HEK293 (cell line): ENCODE data around the gene HIC1.

Experiments used
- EGR2 ChIP-seq: fragments of 450-650 bp; formaldehyde crosslinking; IDR thresholded peaks from 2 replicates; pipeline ENCODE4 v1.5.1; 2016; ENCODE audit warnings: low read depth, missing biosample characterization, missing genetic modification characterization
- GLI4 ChIP-seq: fragments of 450-650 bp; formaldehyde crosslinking; IDR thresholded peaks from 2 replicates; pipeline ENCODE4 v1.5.1; 2016; ENCODE audit warnings: missing biosample characterization, missing genetic modification characterization
- KLF1 ChIP-seq: fragments of 450-650 bp; formaldehyde crosslinking; IDR thresholded peaks from 2 replicates; pipeline ENCODE4 v1.5.1; 2016; ENCODE audit warnings: missing biosample characterization, missing genetic modification characterization
- KLF10 ChIP-seq: fragments of 450-650 bp; IDR thresholded peaks from 2 replicates; pipeline ENCODE4 v1.5.1; 2018; ENCODE audit warnings: missing biosample characterization, mild to moderate bottlenecking, missing genetic modification characterization
- OVOL3 ChIP-seq: fragments of 450-650 bp; formaldehyde crosslinking; IDR thresholded peaks from 2 replicates; pipeline ENCODE4 v1.5.1; 2016; ENCODE audit warnings: missing biosample characterization, missing genetic modification characterization
- SALL2 ChIP-seq: fragments of 450-650 bp; formaldehyde crosslinking; IDR thresholded peaks from 2 replicates; pipeline ENCODE4 v1.5.0; 2017; ENCODE audit warnings: missing biosample characterization, mild to moderate bottlenecking, missing genetic modification characterization, borderline replicate concordance
- SP2 ChIP-seq: fragments of 450-650 bp; formaldehyde crosslinking; IDR thresholded peaks from 2 replicates; pipeline ENCODE4 v1.5.1; 2016; ENCODE audit warnings: missing biosample characterization, missing genetic modification characterization
- YY2 ChIP-seq: fragments of 450-650 bp; formaldehyde crosslinking; IDR thresholded peaks from 2 replicates; pipeline ENCODE4 v1.5.1; 2016; ENCODE audit warnings: missing biosample characterization, missing genetic modification characterization
- ZBTB17 ChIP-seq: fragments of 450-650 bp; formaldehyde crosslinking; IDR thresholded peaks from 2 replicates; pipeline ENCODE4 v1.5.1; 2016; ENCODE audit warnings: missing biosample characterization, missing genetic modification characterization
- ZFP41 ChIP-seq: fragments of 450-650 bp; formaldehyde crosslinking; IDR thresholded peaks from 2 replicates; pipeline ENCODE4 v1.5.1; 2016; ENCODE audit warnings: missing biosample characterization, missing genetic modification characterization, borderline replicate concordance
- ZIC2 ChIP-seq: fragments of 450-650 bp; formaldehyde crosslinking; IDR thresholded peaks from 2 replicates; pipeline ENCODE4 v1.5.1; 2016; ENCODE audit warnings: missing biosample characterization, missing genetic modification characterization
- ZNF121 ChIP-seq: fragments of 450-650 bp; formaldehyde crosslinking; IDR thresholded peaks from 2 replicates; pipeline ENCODE4 v1.5.1; 2016; ENCODE audit warnings: missing biosample characterization, missing genetic modification characterization
- ZNF138 ChIP-seq: fragments of 450-650 bp; formaldehyde crosslinking; IDR thresholded peaks from 2 replicates; pipeline ENCODE4 v1.5.1; 2016; ENCODE audit warnings: missing biosample characterization, missing genetic modification characterization, borderline replicate concordance
- ZNF157 ChIP-seq: fragments of 450-650 bp; formaldehyde crosslinking; IDR thresholded peaks from 2 replicates; pipeline ENCODE4 v1.5.1; 2016; ENCODE audit warnings: missing biosample characterization, missing genetic modification characterization
- ZNF292 ChIP-seq: fragments of 450-650 bp; formaldehyde crosslinking; IDR thresholded peaks from 2 replicates; pipeline ENCODE4 v1.5.1; 2016; ENCODE audit warnings: low read depth, missing biosample characterization, missing genetic modification characterization, borderline replicate concordance
- ZNF302 ChIP-seq: fragments of 450-650 bp; formaldehyde crosslinking; IDR thresholded peaks from 2 replicates; pipeline ENCODE4 v1.5.1; 2016; ENCODE audit warnings: missing biosample characterization, missing genetic modification characterization, low read depth
- ZNF311 ChIP-seq: fragments of 450-650 bp; formaldehyde crosslinking; IDR thresholded peaks from 2 replicates; pipeline ENCODE4 v1.5.1; 2017; ENCODE audit warnings: missing biosample characterization, missing genetic modification characterization, borderline replicate concordance
- ZNF391 ChIP-seq: fragments of 450-650 bp; formaldehyde crosslinking; IDR thresholded peaks from 2 replicates; pipeline ENCODE4 v1.5.1; 2016; ENCODE audit warnings: low read depth, missing biosample characterization, missing genetic modification characterization, borderline replicate concordance
- ZNF514 ChIP-seq: fragments of 450-650 bp; formaldehyde crosslinking; IDR thresholded peaks from 2 replicates; pipeline ENCODE4 v1.5.1; 2016; ENCODE audit warnings: missing biosample characterization, missing genetic modification characterization
- ZNF521 ChIP-seq: fragments of 450-650 bp; formaldehyde crosslinking; IDR thresholded peaks from 2 replicates; pipeline ENCODE4 v1.5.1; 2017; ENCODE audit warnings: missing biosample characterization, mild to moderate bottlenecking, missing genetic modification characterization
- ZNF621 ChIP-seq: fragments of 450-650 bp; formaldehyde crosslinking; IDR thresholded peaks from 2 replicates; pipeline ENCODE4 v1.5.1; 2017; ENCODE audit warnings: missing biosample characterization, missing genetic modification characterization
- ZNF76 ChIP-seq: fragments of 450-650 bp; formaldehyde crosslinking; IDR thresholded peaks from 2 replicates; pipeline ENCODE4; 2016; ENCODE audit warnings: low read depth, missing biosample characterization, missing genetic modification characterization, borderline replicate concordance
- ZXDB ChIP-seq: fragments of 450-650 bp; formaldehyde crosslinking; IDR thresholded peaks from 2 replicates; pipeline ENCODE4 v1.5.1; 2016; ENCODE audit warnings: missing biosample characterization, missing genetic modification characterization
- TF ChIP-seq, protein P1 (sequence below): fragments of 450-650 bp; formaldehyde crosslinking; IDR thresholded peaks from 2 replicates; pipeline ENCODE4 v1.5.1; 2016; ENCODE audit warnings: missing biosample characterization, missing genetic modification characterization, borderline replicate concordance
- TF ChIP-seq, protein P2 (sequence below): fragments of 450-650 bp; formaldehyde crosslinking; IDR thresholded peaks from 2 replicates; pipeline ENCODE4 v1.5.1; 2016; ENCODE audit warnings: missing biosample characterization, missing genetic modification characterization
- TF ChIP-seq, protein P3 (sequence below): fragments of 450-650 bp; formaldehyde crosslinking; IDR thresholded peaks from 2 replicates; pipeline ENCODE4 v1.5.1; 2016; ENCODE audit warnings: missing biosample characterization, missing genetic modification characterization
- TF ChIP-seq, protein P4 (sequence below): fragments of 450-650 bp; formaldehyde crosslinking; IDR thresholded peaks from 2 replicates; pipeline ENCODE4 v1.5.1; 2016; ENCODE audit warnings: missing biosample characterization, missing genetic modification characterization
- TF ChIP-seq, protein P5 (sequence below): fragments of 450-650 bp; formaldehyde crosslinking; IDR thresholded peaks from 2 replicates; pipeline ENCODE4 v1.5.1; 2016; ENCODE audit warnings: missing biosample characterization, missing genetic modification characterization

Gene HIC1

DNA sequence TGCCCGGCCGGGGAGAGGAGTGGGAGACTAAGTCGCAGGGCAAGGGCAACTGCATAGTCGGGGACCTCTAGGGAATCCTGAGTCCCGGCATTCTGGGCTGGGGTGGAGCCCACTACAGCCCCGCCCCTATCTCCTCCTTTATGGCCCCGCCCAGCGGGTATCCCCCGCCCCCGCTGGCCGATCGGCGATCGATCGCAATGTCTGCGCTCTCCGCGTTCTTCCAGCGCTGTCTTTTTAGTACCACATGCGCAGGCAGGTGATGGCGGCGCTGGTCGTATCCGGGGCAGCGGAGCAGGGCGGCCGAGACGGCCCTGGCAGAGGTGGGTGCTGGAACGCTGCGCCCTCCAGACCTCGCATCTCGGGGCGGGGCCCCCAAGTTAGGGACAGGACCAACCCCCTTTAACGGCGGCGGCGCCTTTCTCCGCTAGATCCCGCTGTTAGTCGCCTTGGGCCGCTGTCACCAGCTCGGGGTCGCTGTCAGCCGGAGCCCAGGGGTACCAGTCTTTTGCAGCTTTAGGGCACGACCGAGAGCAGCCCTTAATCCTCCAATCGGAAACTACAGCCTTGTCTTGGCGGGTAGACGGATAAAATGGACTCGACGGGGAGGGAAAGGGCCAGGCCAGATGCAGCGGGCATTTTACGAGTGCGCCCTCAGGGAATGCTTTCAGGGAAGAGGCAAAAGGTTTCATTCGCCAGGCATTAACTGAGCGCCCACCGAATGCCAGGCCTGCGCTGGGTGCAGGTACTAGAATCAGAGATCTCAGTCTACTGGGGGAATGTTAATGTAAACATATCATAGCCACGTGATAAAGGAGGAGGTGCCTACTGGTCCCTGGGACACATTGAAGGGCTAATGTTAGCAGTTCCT lies 24.8 kb upstream of the HIC1 start, which contains the start of gene DPH1 (continued):
- TF ChIP-seq, protein P1, sequence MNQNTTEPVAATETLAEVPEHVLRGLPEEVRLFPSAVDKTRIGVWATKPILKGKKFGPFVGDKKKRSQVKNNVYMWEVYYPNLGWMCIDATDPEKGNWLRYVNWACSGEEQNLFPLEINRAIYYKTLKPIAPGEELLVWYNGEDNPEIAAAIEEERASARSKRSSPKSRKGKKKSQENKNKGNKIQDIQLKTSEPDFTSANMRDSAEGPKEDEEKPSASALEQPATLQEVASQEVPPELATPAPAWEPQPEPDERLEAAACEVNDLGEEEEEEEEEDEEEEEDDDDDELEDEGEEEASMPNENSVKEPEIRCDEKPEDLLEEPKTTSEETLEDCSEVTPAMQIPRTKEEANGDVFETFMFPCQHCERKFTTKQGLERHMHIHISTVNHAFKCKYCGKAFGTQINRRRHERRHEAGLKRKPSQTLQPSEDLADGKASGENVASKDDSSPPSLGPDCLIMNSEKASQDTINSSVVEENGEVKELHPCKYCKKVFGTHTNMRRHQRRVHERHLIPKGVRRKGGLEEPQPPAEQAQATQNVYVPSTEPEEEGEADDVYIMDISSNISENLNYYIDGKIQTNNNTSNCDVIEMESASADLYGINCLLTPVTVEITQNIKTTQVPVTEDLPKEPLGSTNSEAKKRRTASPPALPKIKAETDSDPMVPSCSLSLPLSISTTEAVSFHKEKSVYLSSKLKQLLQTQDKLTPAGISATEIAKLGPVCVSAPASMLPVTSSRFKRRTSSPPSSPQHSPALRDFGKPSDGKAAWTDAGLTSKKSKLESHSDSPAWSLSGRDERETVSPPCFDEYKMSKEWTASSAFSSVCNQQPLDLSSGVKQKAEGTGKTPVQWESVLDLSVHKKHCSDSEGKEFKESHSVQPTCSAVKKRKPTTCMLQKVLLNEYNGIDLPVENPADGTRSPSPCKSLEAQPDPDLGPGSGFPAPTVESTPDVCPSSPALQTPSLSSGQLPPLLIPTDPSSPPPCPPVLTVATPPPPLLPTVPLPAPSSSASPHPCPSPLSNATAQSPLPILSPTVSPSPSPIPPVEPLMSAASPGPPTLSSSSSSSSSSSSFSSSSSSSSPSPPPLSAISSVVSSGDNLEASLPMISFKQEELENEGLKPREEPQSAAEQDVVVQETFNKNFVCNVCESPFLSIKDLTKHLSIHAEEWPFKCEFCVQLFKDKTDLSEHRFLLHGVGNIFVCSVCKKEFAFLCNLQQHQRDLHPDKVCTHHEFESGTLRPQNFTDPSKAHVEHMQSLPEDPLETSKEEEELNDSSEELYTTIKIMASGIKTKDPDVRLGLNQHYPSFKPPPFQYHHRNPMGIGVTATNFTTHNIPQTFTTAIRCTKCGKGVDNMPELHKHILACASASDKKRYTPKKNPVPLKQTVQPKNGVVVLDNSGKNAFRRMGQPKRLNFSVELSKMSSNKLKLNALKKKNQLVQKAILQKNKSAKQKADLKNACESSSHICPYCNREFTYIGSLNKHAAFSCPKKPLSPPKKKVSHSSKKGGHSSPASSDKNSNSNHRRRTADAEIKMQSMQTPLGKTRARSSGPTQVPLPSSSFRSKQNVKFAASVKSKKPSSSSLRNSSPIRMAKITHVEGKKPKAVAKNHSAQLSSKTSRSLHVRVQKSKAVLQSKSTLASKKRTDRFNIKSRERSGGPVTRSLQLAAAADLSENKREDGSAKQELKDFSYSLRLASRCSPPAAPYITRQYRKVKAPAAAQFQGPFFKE: no peak
- TF ChIP-seq KLF1 (tag by site-specific recombination) (peak; percentile 84), KLF10 (peak; percentile 48; the same call in 1 of the 2 replicates), ZNF121 (tag by site-specific recombination) (no peak), ZNF391 (tag by site-specific recombination) (0 out of 2 replicates have a peak, but pooled peaks have one; percentile 61), ZNF621 (tag by site-specific recombination) (no peak), ZFP41 (no peak), SALL2 (no peak), YY2 (tag by site-specific recombination) (peak; percentile 97), ZNF311 (tag by site-specific recombination) (no peak), ZNF302 (no peak), EGR2 (tag by site-specific recombination) (peak; percentile 80), SP2 (tag by site-specific recombination) (peak; percentile 79), ZXDB (tag by site-specific recombination) (peak; percentile 77), ZNF292 (tag by site-specific recombination) (no peak), ZIC2 (tag by site-specific recombination) (peak; percentile 66), ZNF514 (tag by site-specific recombination) (no peak), ZBTB17 (tag by site-specific recombination) (peak; percentile 100), ZNF138 (tag by site-specific recombination) (no peak), GLI4 (0 out of 2 replicates have a peak, but pooled peaks have one; percentile 49), ZNF76 (peak; percentile 72; the same call in 1 of the 2 replicates), ZNF157 (no peak), OVOL3 (tag by site-specific recombination) (no peak), ZNF521 (tag by site-specific recombination) (no peak)
- TF ChIP-seq, protein P2, sequence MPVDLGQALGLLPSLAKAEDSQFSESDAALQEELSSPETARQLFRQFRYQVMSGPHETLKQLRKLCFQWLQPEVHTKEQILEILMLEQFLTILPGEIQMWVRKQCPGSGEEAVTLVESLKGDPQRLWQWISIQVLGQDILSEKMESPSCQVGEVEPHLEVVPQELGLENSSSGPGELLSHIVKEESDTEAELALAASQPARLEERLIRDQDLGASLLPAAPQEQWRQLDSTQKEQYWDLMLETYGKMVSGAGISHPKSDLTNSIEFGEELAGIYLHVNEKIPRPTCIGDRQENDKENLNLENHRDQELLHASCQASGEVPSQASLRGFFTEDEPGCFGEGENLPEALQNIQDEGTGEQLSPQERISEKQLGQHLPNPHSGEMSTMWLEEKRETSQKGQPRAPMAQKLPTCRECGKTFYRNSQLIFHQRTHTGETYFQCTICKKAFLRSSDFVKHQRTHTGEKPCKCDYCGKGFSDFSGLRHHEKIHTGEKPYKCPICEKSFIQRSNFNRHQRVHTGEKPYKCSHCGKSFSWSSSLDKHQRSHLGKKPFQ (tag by site-specific recombination): no peak
- TF ChIP-seq, protein P3, sequence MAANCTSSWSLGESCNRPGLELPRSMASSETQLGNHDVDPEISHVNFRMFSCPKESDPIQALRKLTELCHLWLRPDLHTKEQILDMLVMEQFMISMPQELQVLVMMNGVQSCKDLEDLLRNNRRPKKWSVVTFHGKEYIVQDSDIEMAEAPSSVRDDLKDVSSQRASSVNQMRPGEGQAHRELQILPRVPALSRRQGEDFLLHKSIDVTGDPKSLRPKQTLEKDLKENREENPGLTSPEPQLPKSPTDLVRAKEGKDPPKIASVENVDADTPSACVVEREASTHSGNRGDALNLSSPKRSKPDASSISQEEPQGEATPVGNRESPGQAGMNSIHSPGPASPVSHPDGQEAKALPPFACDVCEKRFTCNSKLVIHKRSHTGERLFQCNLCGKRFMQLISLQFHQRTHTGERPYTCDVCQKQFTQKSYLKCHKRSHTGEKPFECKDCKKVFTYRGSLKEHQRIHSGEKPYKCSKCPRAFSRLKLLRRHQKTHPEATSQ (tag by site-specific recombination): no peak
- TF ChIP-seq, protein P4, sequence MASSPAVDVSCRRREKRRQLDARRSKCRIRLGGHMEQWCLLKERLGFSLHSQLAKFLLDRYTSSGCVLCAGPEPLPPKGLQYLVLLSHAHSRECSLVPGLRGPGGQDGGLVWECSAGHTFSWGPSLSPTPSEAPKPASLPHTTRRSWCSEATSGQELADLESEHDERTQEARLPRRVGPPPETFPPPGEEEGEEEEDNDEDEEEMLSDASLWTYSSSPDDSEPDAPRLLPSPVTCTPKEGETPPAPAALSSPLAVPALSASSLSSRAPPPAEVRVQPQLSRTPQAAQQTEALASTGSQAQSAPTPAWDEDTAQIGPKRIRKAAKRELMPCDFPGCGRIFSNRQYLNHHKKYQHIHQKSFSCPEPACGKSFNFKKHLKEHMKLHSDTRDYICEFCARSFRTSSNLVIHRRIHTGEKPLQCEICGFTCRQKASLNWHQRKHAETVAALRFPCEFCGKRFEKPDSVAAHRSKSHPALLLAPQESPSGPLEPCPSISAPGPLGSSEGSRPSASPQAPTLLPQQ (tag by site-specific recombination): peak; percentile 68; the same call in 1 of the 2 replicates
- TF ChIP-seq, protein P5, sequence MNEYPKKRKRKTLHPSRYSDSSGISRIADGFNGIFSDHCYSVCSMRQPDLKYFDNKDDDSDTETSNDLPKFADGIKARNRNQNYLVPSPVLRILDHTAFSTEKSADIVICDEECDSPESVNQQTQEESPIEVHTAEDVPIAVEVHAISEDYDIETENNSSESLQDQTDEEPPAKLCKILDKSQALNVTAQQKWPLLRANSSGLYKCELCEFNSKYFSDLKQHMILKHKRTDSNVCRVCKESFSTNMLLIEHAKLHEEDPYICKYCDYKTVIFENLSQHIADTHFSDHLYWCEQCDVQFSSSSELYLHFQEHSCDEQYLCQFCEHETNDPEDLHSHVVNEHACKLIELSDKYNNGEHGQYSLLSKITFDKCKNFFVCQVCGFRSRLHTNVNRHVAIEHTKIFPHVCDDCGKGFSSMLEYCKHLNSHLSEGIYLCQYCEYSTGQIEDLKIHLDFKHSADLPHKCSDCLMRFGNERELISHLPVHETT (tag by site-specific recombination): peak; percentile 65; the same call in 1 of the 2 replicates
